ENCODE results near the gene NKD2.
"Not testable (repeated sequence)": the region's sequence is repeated elsewhere in the genome, so short reads cannot be mapped to it uniquely, and the experiment has no call there.

NKD2 gene

GRCh38 chr5:1021136-1021968 is 12.8 kb downstream of the NKD2 start:
- H3K27me3 ChIP-seq (ENCODE audit: control insufficient read depth, low read length): no peaks in the 10 kb centered on the region
- no peak overlapping the region for H3K27ac ChIP-seq (ENCODE audit: low read depth, low read length)
- no peaks in the 10 kb centered on the region for H3K36me3 ChIP-seq (ENCODE audit: control insufficient read depth, low read length)
- TF ChIP-seq EZH2phosphoT487 (IDR thresholded peaks at IDR 0.05; ENCODE audit: borderline replicate concordance, low read length) (no peak), CTCF (IDR thresholded peaks at IDR 0.05; ENCODE audit: low read depth, low read length, poor library complexity, severe bottlenecking) (no peak)
- H3K4me3 ChIP-seq (ENCODE audit: low read length): no peak overlapping the region
- no peaks in the 10 kb centered on the region for H3K9me3 ChIP-seq (ENCODE audit: control insufficient read depth, insufficient read depth, low read length)
- no peaks in the 10 kb centered on the region for H3K9me2 ChIP-seq (replicated peaks; ENCODE audit: control insufficient read depth, low read length)
- H3K79me2 ChIP-seq (ENCODE audit: control insufficient read depth, low read length): no peaks in the 10 kb centered on the region
- H3K4me1 ChIP-seq (ENCODE audit: control insufficient read depth, low read length): no peaks in the 10 kb centered on the region
- H3K4me2 ChIP-seq (ENCODE audit: low read length): no peak overlapping the region
- H3F3A ChIP-seq (ENCODE audit: control insufficient read depth, insufficient read depth): no peaks in the 10 kb centered on the region
- no peaks in the 10 kb centered on the region for H4K20me1 ChIP-seq (ENCODE audit: control insufficient read depth, insufficient read depth, low read depth, low read length)

DNA sequence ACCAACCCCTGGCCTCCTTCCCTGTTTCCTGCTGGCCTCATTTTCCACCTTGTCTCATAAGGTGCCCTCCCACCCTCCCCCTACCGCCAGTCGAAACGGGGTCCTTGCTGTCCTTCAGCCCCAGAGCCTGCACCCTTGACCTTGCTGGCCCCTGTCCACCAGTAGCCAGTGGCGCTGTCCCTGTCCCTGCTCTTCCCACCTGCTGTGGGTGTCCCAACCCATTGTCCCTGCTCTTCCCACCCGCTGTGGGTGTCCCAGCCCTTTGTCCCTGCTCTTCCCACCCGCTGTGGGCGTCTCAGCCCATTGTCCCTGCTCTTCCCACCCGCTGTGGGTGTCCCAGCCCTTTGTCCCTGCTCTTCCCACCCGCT is 13.4 kb downstream of the NKD2 start:
- not testable (repeated sequence) for H3K4me3 ChIP-seq (ENCODE audit: low read length); H3K4me2 ChIP-seq (ENCODE audit: low read length); H3K79me2 ChIP-seq (ENCODE audit: control insufficient read depth, low read length); H3K9me2 ChIP-seq (replicated peaks; ENCODE audit: control insufficient read depth, low read length); H3K36me3 ChIP-seq (ENCODE audit: control insufficient read depth, low read length); H3K27ac ChIP-seq (ENCODE audit: low read depth, low read length); H3F3A ChIP-seq (ENCODE audit: control insufficient read depth, insufficient read depth); H3K4me1 ChIP-seq (ENCODE audit: control insufficient read depth, low read length); H4K20me1 ChIP-seq (ENCODE audit: control insufficient read depth, insufficient read depth, low read depth, low read length); H3K27me3 ChIP-seq (ENCODE audit: control insufficient read depth, low read length); H3K9me3 ChIP-seq (ENCODE audit: control insufficient read depth, insufficient read depth, low read length)

DNA sequence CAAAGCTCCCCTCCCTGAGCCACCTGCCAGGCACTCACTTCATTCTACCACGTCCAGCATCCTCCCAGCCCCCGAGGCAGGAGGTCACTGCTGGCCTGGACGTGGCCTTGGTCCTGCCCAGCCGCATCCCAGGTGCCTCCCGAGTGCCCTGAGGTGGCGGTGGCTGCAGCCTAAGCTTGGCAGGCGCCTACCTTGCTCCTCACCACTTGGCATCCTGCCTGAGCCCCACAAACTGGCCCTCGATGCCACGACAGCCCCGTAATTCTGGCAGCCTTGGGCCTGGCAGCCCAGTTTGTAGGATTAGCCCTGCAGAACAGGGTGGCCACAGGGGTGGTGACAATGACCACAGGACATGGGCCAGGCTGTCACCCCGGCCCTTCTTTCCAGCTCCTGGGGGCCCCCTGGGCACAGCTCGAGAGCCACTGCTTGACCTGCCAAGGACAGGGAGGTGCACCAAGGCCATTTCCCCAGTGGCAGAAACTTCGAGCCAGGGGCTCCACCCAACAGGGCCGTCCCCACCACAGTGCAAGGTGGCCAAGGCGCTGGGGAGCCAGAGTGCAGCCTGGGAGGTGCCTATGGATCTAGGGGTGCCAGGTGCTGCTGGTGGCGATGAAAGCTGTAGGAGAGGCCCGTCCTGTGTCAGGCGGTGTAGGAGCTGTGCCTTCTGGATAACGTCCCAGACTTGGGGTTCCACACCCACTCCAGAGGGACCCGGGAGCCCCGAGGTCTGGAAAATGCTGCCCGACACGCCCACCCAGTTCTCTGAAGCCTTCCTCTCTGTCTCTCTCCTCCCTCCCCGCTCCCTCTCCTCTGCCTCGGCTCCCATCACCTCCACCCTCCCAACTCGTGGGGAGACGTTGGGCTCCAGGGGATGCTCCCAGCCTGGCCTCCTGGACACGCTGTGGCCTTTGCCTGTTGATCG is 18.4 kb downstream of the NKD2 start:
- no peaks in the 10 kb centered on the region for H3K27me3 ChIP-seq (ENCODE audit: control insufficient read depth, low read length)
- no peaks in the 10 kb centered on the region for H3K79me2 ChIP-seq (ENCODE audit: control insufficient read depth, low read length)
- no peaks in the 10 kb centered on the region for H3K9me3 ChIP-seq (ENCODE audit: control insufficient read depth, insufficient read depth, low read length)
- no peaks in the 10 kb centered on the region for H3K9me2 ChIP-seq (replicated peaks; ENCODE audit: control insufficient read depth, low read length)
- no peak for TF ChIP-seq CTCF (IDR thresholded peaks at IDR 0.05; ENCODE audit: low read depth, low read length, poor library complexity, severe bottlenecking)
- no peak for TF ChIP-seq EZH2phosphoT487 (IDR thresholded peaks at IDR 0.05; ENCODE audit: borderline replicate concordance, low read length)
- no peak overlapping the region for H3K4me3 ChIP-seq (ENCODE audit: low read length)
- no peaks in the 10 kb centered on the region for H3K36me3 ChIP-seq (ENCODE audit: control insufficient read depth, low read length)
- H3K4me1 ChIP-seq (ENCODE audit: control insufficient read depth, low read length): no peaks in the 10 kb centered on the region
- H3F3A ChIP-seq (ENCODE audit: control insufficient read depth, insufficient read depth): no peaks in the 10 kb centered on the region
- H4K20me1 ChIP-seq (ENCODE audit: control insufficient read depth, insufficient read depth, low read depth, low read length): no peaks in the 10 kb centered on the region
- no peak overlapping the region for H3K4me2 ChIP-seq (ENCODE audit: low read length)
- H3K27ac ChIP-seq (ENCODE audit: low read depth, low read length): no peak overlapping the region

Measured in DOHH2 (cell line).